Measurements from ENCODE around the gene DNAJC7.

GRCh38 chr17:41939693-41940090 lies 77.5 kb downstream of the DNAJC7 start:
- TF ChIP-seq, protein P1, sequence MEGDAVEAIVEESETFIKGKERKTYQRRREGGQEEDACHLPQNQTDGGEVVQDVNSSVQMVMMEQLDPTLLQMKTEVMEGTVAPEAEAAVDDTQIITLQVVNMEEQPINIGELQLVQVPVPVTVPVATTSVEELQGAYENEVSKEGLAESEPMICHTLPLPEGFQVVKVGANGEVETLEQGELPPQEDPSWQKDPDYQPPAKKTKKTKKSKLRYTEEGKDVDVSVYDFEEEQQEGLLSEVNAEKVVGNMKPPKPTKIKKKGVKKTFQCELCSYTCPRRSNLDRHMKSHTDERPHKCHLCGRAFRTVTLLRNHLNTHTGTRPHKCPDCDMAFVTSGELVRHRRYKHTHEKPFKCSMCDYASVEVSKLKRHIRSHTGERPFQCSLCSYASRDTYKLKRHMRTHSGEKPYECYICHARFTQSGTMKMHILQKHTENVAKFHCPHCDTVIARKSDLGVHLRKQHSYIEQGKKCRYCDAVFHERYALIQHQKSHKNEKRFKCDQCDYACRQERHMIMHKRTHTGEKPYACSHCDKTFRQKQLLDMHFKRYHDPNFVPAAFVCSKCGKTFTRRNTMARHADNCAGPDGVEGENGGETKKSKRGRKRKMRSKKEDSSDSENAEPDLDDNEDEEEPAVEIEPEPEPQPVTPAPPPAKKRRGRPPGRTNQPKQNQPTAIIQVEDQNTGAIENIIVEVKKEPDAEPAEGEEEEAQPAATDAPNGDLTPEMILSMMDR (IDR thresholded peaks at IDR 0.05; ENCODE audit: poor library complexity), result no peak
- TF ChIP-seq EZH2 (IDR thresholded peaks at IDR 0.05; ENCODE audit: borderline replicate concordance) (no peak), EZH2phosphoT487 (IDR thresholded peaks at IDR 0.05; ENCODE audit: low read depth, severe bottlenecking, unreplicated experiment) (no peak)

All from hepatocyte (in vitro differentiated cells).